Measurements from ENCODE around the gene ARHGAP28. TPM values are rescaled to one million over a fixed set of nuclear protein-coding genes. Genes with fewer than 3 reads are reported as not detected.

Gene ARHGAP28
- polyA plus RNA-seq, 1 donor from 2014 or later: 9.8 TPM

DNA sequence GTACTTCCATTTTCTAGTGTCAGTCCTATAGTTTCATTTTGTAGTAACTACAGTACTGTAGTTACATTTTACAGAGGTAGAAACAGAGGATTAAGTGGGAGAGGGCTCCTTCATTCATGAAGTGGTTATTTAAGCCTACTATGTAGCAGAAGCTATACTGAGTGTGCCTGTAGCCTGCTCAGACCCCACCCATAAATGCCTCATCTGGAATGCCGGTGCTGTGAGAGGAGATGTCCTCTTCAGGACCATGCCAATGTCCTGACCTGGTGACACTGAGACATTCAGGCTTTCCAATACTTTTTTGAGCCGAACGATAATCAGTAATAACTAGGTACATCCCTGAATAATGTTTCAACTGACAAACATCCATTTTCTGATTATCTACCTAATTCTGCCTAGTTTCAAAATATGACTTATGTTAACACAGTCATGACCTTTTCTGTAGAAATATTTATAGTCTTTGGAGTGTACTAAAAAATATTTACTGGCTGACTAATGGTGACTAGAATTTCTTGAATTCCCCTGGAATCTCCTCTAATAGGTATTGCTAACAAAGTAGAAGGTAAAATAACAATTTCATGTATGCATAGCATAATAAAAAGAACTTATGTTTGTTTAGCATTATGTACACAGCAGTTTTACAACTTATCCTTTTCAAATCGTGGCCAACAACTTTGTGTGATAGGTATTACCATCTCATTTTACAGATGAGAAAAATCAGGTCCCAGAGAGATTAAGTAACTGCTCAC is 10.2 kb upstream of the ARHGAP28 start:
- Histone ChIP-seq H3F3A (ENCODE audit: insufficient read depth, low read length, poor library complexity, severe bottlenecking) (no peaks in the 10 kb centered on the region), H3K36me3 (ENCODE audit: insufficient read depth, low read length) (no peaks in the 10 kb centered on the region), H3K9me3 (ENCODE audit: low read length) (no peaks in the 10 kb centered on the region), H3K9me2 (ENCODE audit: insufficient read depth, low read length) (no peaks in the 10 kb centered on the region), H4K20me1 (ENCODE audit: insufficient read depth) (no peaks in the 10 kb centered on the region), H3K4me3 (ENCODE audit: low read length) (no peak overlapping the region), H3K4me2 (ENCODE audit: low read length) (no peak overlapping the region), H2AFZ (ENCODE audit: low read depth, low read length) (no peak overlapping the region), H3K27me3 (ENCODE audit: insufficient read depth, low read depth, low read length) (no peaks in the 10 kb centered on the region), H3K27ac (ENCODE audit: low read length) (no peak overlapping the region), H3K9ac (ENCODE audit: low read length) (no peak overlapping the region), H3K79me2 (replicated peaks; ENCODE audit: insufficient read depth, low read length) (no peaks in the 10 kb centered on the region)
- TF ChIP-seq TAF1 (IDR thresholded peaks at IDR 0.05; ENCODE audit: low read depth) (no peak), MXI1 (conservative IDR thresholded peaks at IDR 0.05; ENCODE audit: poor library complexity, severe bottlenecking) (no peak), EZH2 (IDR thresholded peaks at IDR 0.05; ENCODE audit: borderline replicate concordance, insufficient read depth, low read length, poor library complexity, severe bottlenecking) (no peak), EP300 (conservative IDR thresholded peaks at IDR 0.05; ENCODE audit: poor library complexity, severe bottlenecking) (no peak), POLR2AphosphoS5 (IDR thresholded peaks at IDR 0.05) (no peak), RAD21 (conservative IDR thresholded peaks at IDR 0.05) (no peak), SMC3 (conservative IDR thresholded peaks at IDR 0.05; ENCODE audit: poor library complexity) (no peak)
- TF ChIP-seq, protein P1, sequence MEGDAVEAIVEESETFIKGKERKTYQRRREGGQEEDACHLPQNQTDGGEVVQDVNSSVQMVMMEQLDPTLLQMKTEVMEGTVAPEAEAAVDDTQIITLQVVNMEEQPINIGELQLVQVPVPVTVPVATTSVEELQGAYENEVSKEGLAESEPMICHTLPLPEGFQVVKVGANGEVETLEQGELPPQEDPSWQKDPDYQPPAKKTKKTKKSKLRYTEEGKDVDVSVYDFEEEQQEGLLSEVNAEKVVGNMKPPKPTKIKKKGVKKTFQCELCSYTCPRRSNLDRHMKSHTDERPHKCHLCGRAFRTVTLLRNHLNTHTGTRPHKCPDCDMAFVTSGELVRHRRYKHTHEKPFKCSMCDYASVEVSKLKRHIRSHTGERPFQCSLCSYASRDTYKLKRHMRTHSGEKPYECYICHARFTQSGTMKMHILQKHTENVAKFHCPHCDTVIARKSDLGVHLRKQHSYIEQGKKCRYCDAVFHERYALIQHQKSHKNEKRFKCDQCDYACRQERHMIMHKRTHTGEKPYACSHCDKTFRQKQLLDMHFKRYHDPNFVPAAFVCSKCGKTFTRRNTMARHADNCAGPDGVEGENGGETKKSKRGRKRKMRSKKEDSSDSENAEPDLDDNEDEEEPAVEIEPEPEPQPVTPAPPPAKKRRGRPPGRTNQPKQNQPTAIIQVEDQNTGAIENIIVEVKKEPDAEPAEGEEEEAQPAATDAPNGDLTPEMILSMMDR (IDR thresholded peaks at IDR 0.05; ENCODE audit: poor library complexity, severe bottlenecking): no peak
- TF ChIP-seq, protein P2, sequence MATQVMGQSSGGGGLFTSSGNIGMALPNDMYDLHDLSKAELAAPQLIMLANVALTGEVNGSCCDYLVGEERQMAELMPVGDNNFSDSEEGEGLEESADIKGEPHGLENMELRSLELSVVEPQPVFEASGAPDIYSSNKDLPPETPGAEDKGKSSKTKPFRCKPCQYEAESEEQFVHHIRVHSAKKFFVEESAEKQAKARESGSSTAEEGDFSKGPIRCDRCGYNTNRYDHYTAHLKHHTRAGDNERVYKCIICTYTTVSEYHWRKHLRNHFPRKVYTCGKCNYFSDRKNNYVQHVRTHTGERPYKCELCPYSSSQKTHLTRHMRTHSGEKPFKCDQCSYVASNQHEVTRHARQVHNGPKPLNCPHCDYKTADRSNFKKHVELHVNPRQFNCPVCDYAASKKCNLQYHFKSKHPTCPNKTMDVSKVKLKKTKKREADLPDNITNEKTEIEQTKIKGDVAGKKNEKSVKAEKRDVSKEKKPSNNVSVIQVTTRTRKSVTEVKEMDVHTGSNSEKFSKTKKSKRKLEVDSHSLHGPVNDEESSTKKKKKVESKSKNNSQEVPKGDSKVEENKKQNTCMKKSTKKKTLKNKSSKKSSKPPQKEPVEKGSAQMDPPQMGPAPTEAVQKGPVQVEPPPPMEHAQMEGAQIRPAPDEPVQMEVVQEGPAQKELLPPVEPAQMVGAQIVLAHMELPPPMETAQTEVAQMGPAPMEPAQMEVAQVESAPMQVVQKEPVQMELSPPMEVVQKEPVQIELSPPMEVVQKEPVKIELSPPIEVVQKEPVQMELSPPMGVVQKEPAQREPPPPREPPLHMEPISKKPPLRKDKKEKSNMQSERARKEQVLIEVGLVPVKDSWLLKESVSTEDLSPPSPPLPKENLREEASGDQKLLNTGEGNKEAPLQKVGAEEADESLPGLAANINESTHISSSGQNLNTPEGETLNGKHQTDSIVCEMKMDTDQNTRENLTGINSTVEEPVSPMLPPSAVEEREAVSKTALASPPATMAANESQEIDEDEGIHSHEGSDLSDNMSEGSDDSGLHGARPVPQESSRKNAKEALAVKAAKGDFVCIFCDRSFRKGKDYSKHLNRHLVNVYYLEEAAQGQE (IDR thresholded peaks at IDR 0.05; ENCODE audit: borderline replicate concordance): no peak

DNA sequence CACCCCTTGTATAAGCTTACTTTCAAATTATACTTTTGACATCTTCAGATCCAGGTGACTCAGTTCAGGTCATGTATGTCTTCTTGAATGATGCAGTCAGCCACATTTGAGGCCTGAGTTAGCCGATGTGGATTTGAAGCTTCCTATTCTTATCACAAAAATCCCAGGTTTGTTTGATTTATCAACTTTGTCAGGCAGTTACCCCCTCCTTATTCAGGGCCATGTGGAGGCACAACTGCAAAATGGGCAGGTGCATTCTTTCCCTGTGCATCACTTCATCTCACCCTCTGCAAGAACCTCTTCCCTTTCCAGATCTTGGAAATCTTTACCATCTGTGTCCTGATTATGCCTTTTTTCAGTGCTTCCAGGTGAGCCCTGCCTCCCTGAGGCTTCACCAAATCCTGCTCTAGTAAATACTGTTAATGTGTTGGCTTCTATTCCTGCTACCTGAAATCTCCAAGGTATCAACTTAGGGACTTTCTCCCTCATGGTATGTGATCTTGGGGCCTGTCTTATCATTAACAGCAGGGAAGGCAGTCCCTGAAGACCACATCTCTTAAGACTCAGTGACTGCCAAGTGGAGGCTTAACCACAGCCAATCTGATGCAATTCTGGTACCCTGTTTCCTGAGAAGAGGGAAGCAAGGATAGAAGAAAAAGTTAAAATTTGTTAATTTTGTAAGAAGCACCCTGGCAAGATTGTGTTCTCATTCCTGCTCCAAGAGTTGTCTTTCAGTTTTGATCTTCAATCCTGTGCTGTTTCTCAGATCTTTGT is 9.4 kb upstream of the ARHGAP28 start:
- no peak overlapping the region for H3K4me2 ChIP-seq (ENCODE audit: low read length)

More for the DNA sequence above, 9.4 kb upstream of the ARHGAP28 start:
- Histone ChIP-seq H3F3A (ENCODE audit: insufficient read depth, low read length, poor library complexity, severe bottlenecking) (no peaks in the 10 kb centered on the region), H3K27me3 (ENCODE audit: insufficient read depth, low read depth, low read length) (no peaks in the 10 kb centered on the region), H3K9me2 (ENCODE audit: insufficient read depth, low read length) (no peaks in the 10 kb centered on the region), H3K27ac (ENCODE audit: low read length) (no peak overlapping the region), H2AFZ (ENCODE audit: low read depth, low read length) (no peak overlapping the region), H4K20me1 (ENCODE audit: insufficient read depth) (no peaks in the 10 kb centered on the region), H3K9ac (ENCODE audit: low read length) (no peak overlapping the region), H3K36me3 (ENCODE audit: insufficient read depth, low read length) (no peaks in the 10 kb centered on the region), H3K4me3 (ENCODE audit: low read length) (no peak overlapping the region), H3K9me3 (ENCODE audit: low read length) (no peaks in the 10 kb centered on the region), H3K79me2 (replicated peaks; ENCODE audit: insufficient read depth, low read length) (no peaks in the 10 kb centered on the region)
- TF ChIP-seq, protein P2 (IDR thresholded peaks at IDR 0.05; ENCODE audit: borderline replicate concordance): no peak
- TF ChIP-seq MXI1 (conservative IDR thresholded peaks at IDR 0.05; ENCODE audit: poor library complexity, severe bottlenecking): no peak
- no peak for TF ChIP-seq TAF1 (IDR thresholded peaks at IDR 0.05; ENCODE audit: low read depth)
- no peak for TF ChIP-seq RAD21 (conservative IDR thresholded peaks at IDR 0.05)
- TF ChIP-seq, protein P1 (IDR thresholded peaks at IDR 0.05; ENCODE audit: poor library complexity, severe bottlenecking): no peak
- no peak for TF ChIP-seq SMC3 (conservative IDR thresholded peaks at IDR 0.05; ENCODE audit: poor library complexity)
- no peak for TF ChIP-seq POLR2AphosphoS5 (IDR thresholded peaks at IDR 0.05)
- no peak for TF ChIP-seq EZH2 (IDR thresholded peaks at IDR 0.05; ENCODE audit: borderline replicate concordance, insufficient read depth, low read length, poor library complexity, severe bottlenecking)
- TF ChIP-seq EP300 (conservative IDR thresholded peaks at IDR 0.05; ENCODE audit: poor library complexity, severe bottlenecking): no peak

Measured in neural cell (in vitro differentiated cells).